HL-60 (cell line): ENCODE data around the gene UBQLN4.

ENCODE experiments used
- CTCF ChIP-seq: IDR thresholded peaks from one replicate; pipeline ENCODE4 v1.5.1; 2011; ENCODE audit warnings: low read length, control low read depth, inconsistent platforms; ENCODE audit not compliant: insufficient read depth
- GABPA ChIP-seq: IDR thresholded peaks from 2 replicates; pipeline ENCODE4 v1.6.1; 2012; ENCODE audit warnings: low read depth
- POLR2AphosphoS5 ChIP-seq: IDR thresholded peaks from 2 replicates; pipeline ENCODE4 v1.6.1; 2012; ENCODE audit warnings: low read depth
- REST ChIP-seq: IDR thresholded peaks from 2 replicates; pipeline ENCODE4 v1.6.1; 2012; ENCODE audit warnings: low read depth; ENCODE audit not compliant: insufficient replicate concordance
- SPI1 ChIP-seq: IDR thresholded peaks from 2 replicates; pipeline ENCODE4 v1.6.1; 2012; ENCODE audit warnings: low read depth, mild to moderate bottlenecking, borderline replicate concordance

- no peak for TF ChIP-seq CTCF
- no peak for TF ChIP-seq POLR2AphosphoS5
- no peak for TF ChIP-seq REST
- no peak for TF ChIP-seq GABPA
- no peak for TF ChIP-seq SPI1
Observed at GRCh38 chr1:156091610-156092009, 38.0 kb upstream of the UBQLN4 start.
